ENCODE measurements around the gene TBC1D10B.

DNA sequence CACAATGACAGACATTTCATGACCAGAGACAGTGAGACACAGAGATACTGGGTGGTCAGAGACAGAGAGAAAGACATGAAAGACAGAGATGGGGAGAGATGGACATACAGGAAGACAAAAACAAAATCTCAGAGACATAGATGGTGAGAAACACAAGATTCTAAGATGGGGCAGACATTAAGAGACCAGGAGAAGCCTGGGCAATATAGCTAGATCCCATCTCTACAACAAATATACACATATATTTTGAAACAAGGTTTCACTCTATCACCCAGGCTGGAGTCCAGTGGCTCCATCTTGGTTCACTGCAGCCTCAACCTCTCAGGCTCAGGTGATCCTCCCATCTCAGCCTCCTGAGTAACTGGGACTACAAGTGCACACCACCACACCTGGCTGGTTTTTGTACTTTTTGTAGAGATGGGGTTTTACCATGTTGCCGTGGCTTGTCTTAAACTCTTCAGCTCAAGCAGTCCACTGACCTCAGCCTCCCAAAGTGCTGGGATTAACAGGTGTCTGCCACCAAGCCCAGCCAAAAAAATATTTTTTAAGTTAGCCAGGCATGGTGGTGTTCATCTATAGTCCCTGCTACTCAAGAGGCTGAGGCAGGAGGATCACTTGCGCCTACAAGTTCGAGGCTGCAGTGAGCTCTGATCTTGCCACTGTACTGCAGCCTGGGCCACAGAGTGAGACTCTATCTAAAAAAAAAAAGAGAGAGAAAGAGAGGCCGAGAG is 9.9 kb upstream of the TBC1D10B start:
- TF ChIP-seq, protein P1, sequence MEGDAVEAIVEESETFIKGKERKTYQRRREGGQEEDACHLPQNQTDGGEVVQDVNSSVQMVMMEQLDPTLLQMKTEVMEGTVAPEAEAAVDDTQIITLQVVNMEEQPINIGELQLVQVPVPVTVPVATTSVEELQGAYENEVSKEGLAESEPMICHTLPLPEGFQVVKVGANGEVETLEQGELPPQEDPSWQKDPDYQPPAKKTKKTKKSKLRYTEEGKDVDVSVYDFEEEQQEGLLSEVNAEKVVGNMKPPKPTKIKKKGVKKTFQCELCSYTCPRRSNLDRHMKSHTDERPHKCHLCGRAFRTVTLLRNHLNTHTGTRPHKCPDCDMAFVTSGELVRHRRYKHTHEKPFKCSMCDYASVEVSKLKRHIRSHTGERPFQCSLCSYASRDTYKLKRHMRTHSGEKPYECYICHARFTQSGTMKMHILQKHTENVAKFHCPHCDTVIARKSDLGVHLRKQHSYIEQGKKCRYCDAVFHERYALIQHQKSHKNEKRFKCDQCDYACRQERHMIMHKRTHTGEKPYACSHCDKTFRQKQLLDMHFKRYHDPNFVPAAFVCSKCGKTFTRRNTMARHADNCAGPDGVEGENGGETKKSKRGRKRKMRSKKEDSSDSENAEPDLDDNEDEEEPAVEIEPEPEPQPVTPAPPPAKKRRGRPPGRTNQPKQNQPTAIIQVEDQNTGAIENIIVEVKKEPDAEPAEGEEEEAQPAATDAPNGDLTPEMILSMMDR (IDR thresholded peaks at IDR 0.05), result no peak
- TF ChIP-seq POLR2A (IDR thresholded peaks at IDR 0.05), result no peak

Data from adrenal gland (tissue), 5 donors.